Activated CD4-positive, CD25-positive, alpha-beta regulatory T cell treated with anti-CD3 and anti-CD28 coated beads, Interleukin-2, amount 50 U/mL, for 72 hours (primary cell): Measurements from ENCODE around the gene ZNHIT6.

Experiments used
- DNase-seq: peaks from one replicate; pipeline ENCODE4 v3.0.0; 2021

ZNHIT6 gene

GRCh38 chr1:85615586-85616363 is 92.5 kb downstream of the ZNHIT6 start:
- DNase-seq: no peak

- DNase-seq: no peak
Observed at GRCh38 chr1:85612704-85613361, 95.4 kb downstream of the ZNHIT6 start.

- no peak for DNase-seq
Observed at GRCh38 chr1:85611856-85612255, 96.4 kb downstream of the ZNHIT6 start.

- DNase-seq: no peak
Observed at GRCh38 chr1:85611425-85611824, 96.8 kb downstream of the ZNHIT6 start.

DNA sequence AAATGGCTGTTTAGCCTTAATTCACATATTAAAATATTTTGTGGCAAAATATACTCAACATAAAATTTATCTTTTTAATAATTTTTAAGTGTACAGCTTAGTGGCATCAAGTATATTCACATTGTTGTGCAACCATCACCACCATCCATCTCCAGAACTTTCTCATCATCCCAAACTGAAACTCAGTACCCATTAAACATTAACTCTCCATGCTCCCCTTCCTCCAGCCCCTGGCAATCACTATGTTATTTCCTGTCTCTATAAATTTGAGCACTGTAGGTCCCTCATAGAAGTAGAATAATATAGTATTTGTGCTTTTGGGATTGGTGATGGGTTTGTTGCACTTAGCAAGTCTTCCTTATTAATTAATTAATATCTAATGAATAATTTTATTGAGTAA is 98.3 kb downstream of the ZNHIT6 start:
- DNase-seq: no peak

GRCh38 chr1:85608851-85609250 is 99.4 kb downstream of the ZNHIT6 start:
- DNase-seq: no peak

- DNase-seq: no peak
Observed at GRCh38 chr1:85607921-85608265, 100.3 kb downstream of the ZNHIT6 start.

GRCh38 chr1:85607126-85607920 is 100.9 kb downstream of the ZNHIT6 start:
- no peak for DNase-seq

GRCh38 chr1:85606414-85606800 is 101.8 kb downstream of the ZNHIT6 start:
- no peak for DNase-seq

DNA sequence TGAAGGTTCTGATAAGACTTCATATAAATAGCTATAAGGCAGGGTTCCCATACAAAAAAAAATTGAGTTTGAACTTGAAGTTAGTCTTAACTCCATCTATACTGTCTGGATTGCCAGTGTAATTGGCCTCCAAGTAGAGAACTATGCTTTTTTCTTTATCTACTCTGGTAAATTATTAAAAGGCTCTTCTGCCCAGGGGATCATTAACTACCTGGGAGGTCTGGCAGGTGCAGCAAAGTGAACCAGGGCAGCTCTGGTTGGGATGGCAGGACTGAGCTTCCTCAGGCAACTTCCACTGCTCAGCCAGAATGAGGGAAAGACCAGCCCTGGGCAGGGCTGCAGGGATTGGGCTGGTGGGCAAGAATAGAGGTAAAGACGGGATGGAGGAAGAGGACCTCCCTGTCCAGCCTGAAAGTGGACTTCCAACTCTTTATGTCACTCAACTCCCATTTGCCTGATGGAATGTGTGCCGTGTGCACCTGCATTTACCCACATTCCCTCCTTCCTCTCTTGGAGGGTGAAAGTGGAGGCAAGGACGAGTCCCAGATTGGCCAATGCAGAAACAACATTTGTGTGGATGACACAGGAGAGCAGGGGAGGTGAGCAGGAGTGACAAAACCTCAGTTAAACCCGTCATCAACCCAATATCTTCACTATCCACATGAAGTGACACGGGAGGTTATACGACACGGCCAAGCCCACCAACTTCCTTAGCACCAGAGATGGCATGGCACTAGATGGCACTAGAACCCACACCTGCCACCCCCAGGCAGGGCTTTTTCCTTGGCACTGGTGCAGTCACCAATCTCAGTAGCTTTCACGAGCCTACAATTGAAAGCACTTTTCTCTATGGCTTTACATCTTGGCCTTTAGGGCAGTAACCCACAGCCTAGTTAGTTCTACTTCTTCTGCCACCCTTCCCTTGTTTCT is 102.5 kb downstream of the ZNHIT6 start:
- DNase-seq: no peak

GRCh38 chr1:85604298-85604997 is 103.8 kb downstream of the ZNHIT6 start:
- no peak for DNase-seq

DNA sequence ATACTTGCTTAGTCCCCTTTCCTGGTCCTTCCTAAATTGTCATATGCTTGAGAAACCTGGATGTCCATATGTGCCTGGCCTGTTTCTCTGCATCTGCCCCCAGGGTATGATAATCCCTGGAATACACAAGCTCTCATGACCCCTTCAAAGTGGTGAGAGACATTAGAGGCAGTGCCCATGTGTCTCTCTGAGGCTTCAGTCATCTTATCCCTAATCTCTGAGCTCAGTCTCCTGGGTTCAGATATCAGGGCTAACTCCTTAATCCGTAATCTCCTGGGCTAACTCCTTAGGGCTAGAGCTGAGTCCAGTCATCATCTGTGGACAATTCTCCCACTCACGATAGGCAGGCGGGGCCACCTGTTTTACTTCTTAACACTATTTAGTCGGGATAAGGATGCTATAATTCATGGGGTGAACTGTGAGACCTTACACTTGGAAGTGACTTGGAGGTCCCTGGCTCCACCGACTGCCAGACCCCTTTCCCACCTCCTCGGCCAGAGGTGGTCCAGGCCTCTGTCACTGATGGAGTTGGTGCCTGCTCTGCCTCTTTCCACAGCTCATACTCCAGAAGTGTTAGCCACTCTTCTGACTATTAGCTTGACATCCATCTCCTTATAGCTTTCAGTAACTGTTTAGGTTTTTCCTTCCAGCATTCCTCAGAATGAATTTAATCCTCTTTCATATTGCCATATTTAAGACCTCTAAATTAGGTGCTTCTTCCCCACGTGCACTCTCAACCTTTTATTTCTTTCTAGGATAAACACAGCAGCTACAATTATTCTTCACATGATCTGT is 105.0 kb downstream of the ZNHIT6 start:
- no peak for DNase-seq

GRCh38 chr1:85602571-85602970 is 105.7 kb downstream of the ZNHIT6 start:
- DNase-seq: no peak

- DNase-seq: no peak
Observed at GRCh38 chr1:85601901-85602300, 106.3 kb downstream of the ZNHIT6 start.

- no peak for DNase-seq
Observed at GRCh38 chr1:85599681-85600080, 108.6 kb downstream of the ZNHIT6 start.
